ENCODE results near the gene CNTN6.

CNTN6 gene

DNA sequence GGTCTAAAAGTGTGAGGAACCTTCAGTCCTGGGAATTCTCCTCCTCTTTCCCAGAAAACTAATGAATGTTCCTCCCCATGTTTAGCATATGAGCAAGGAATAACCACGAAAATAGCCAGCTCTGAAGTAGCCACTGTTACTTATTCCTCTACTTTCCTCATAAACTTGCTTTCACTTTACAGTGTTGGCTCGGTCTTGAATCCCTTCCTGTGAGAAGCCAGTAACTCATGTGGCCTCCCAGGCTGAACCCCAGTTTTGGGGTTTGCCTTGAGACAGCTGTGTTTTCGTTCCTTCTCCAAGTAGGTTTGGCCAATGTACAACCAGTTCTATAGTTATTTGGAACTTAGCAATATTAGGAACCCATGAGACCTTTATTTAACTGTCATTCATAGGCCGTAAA is 195.0 kb downstream of the CNTN6 start:
- Mint-ChIP-seq H3K4me3 (no peak overlapping the region), H3K36me3 (ENCODE audit: low read depth) (no peaks in the 10 kb centered on the region), H3K9me3 (no peaks in the 10 kb centered on the region), H3K4me1 (no peaks in the 10 kb centered on the region), H3K27ac (no peak overlapping the region), H3K27me3 (ENCODE audit: low read depth, poor library complexity) (peaks cover 8% of the 10 kb centered on the region)
- no peak for TF ChIP-seq CTCF (IDR thresholded peaks at IDR 0.05)
- DNase-seq = no peak

DNA sequence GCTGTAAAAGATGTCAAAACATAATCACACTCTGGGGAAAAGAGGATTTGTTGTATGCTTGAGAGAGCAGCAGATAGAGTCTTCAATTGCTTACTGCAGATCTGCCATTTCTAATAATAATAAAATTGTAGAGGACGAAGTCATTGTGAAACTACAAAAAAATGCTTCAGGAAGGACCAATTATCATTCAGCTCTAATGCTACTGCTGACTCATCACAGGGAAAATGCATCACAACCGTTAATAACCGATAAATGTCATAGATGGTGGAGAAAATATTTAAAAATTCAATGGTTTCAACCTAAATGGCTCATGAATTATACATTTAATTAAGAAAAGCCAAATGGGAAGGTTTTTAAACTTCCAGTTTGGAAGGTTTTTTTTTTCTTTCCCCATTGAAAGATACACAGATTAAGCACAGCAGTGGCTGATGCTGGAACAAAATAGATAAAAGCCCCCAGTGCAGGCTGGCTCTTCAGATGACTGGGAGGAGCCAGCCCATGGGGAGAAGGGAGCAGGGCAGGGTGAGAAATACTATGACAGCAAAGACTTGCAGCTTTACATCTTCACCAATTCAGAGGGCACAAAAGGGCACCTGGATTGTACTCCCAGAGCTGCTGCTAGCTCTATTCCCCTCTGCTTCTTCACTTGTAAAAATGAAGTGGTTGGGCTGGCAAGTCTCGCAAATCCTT is 196.1 kb downstream of the CNTN6 start:
- H3K36me3 Mint-ChIP-seq (ENCODE audit: low read depth) = no peaks in the 10 kb centered on the region
- H3K4me1 Mint-ChIP-seq = no peaks in the 10 kb centered on the region
- H3K27ac Mint-ChIP-seq = no peak overlapping the region
- TF ChIP-seq CTCF (IDR thresholded peaks at IDR 0.05) = no peak
- DNase-seq = no peak
- H3K27me3 Mint-ChIP-seq (ENCODE audit: low read depth, poor library complexity) = peaks cover 8% of the 10 kb centered on the region
- H3K4me3 Mint-ChIP-seq = no peak overlapping the region
- H3K9me3 Mint-ChIP-seq = no peaks in the 10 kb centered on the region

DNA sequence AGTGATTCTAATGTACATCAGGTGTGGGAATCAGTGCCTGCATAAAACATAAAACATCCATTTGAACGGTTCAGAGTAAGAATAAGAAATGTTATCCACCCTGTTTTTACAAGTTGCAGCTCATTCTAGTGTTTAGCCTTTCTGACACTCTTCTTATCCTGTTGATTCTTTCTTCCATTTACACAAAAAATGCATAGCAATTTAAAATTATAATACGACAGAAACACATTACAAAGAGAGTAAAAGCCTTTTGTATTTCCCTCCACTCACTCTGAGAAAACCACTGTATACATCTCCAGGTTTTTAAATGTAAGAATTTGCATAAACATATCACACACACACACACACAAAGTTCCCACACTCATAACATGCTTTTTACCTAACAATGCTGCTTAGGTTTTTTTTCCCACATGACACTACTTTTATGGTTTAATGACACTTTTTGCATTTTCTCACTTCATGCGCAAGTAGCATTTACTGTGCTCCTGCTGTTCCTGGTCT is 199.8 kb downstream of the CNTN6 start:
- no peak overlapping the region for H3K4me3 Mint-ChIP-seq
- H3K4me1 Mint-ChIP-seq = no peaks in the 10 kb centered on the region

DNA sequence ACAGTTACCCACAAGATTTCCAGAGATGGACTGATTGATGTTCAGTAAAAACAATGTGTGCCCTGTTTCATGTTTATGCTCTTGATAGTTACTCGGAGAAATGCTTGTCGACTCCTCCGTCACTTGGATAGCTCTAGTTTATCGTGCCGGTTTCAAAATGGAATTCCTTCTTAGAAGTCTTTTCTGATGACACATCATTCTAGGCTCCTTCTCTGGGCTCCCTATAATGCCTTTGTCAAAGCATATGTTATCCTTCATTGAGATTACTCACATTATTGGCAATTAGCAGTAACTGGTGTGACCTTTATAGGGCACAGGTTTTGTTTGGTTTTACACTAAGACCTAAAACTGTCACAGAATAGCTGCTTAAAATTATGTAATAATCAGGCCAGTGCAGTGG is 201.8 kb downstream of the CNTN6 start:
- H3K4me3 Mint-ChIP-seq = no peak overlapping the region
- TF ChIP-seq CTCF (IDR thresholded peaks at IDR 0.05) = no peak

More for the DNA sequence above, 199.8 kb downstream of the CNTN6 start:
- H3K27ac Mint-ChIP-seq = no peak overlapping the region
- H3K9me3 Mint-ChIP-seq = no peaks in the 10 kb centered on the region
- no peaks in the 10 kb centered on the region for H3K36me3 Mint-ChIP-seq (ENCODE audit: low read depth)
- DNase-seq = no peak
- H3K27me3 Mint-ChIP-seq (ENCODE audit: low read depth, poor library complexity) = peaks cover 5% of the 10 kb centered on the region
- TF ChIP-seq CTCF (IDR thresholded peaks at IDR 0.05) = no peak

GRCh38 chr3:1318296-1319005 is 225.6 kb downstream of the CNTN6 start:
- Mint-ChIP-seq H3K4me1 (no peaks in the 10 kb centered on the region), H3K27ac (no peak overlapping the region), H3K9me3 (no peaks in the 10 kb centered on the region), H3K4me3 (no peak overlapping the region), H3K27me3 (ENCODE audit: low read depth, poor library complexity) (peaks cover 5% of the 10 kb centered on the region), H3K36me3 (ENCODE audit: low read depth) (no peaks in the 10 kb centered on the region)
- no peak for DNase-seq
- no peak for TF ChIP-seq CTCF (IDR thresholded peaks at IDR 0.05)

More for the DNA sequence above, 201.8 kb downstream of the CNTN6 start:
- H3K36me3 Mint-ChIP-seq (ENCODE audit: low read depth) = no peaks in the 10 kb centered on the region
- H3K27me3 Mint-ChIP-seq (ENCODE audit: low read depth, poor library complexity) = peaks cover 5% of the 10 kb centered on the region
- no peak overlapping the region for H3K27ac Mint-ChIP-seq
- DNase-seq = no peak
- H3K4me1 Mint-ChIP-seq = no peaks in the 10 kb centered on the region
- H3K9me3 Mint-ChIP-seq = no peaks in the 10 kb centered on the region
